Heart left ventricle (tissue), 16 donors: Measurements from ENCODE around the gene FMR1. TPM values are rescaled to one million over a fixed set of nuclear protein-coding genes. Genes with fewer than 3 reads are reported as not detected.
A peak's percentile ranks its signal among the peaks of the same experiment; 100 is the strongest.

ENCODE experiments used
- ATAC-seq, 4 donors: fragments of 200-7000 bp; cut with Tn5 transposase; one replicate each; pipeline ENCODE4 v1.9.1; 2020 to 2022; ENCODE audit warnings: moderate library complexity in 4 of 4, mild to moderate bottlenecking in 3 of 4, moderate number of reproducible peaks in 1 of 4
- DNase-seq, 5 donors: peaks; one replicate each; pipeline ENCODE4 v3.0.0-alpha.2; 2020
- H3K27ac ChIP-seq, 12 donors: fragments of 200-600 bp; sonication (generic) in 4 of 12; one replicate each; pipeline versions ENCODE4 v1.5.0 to v1.8.0; 2016 to 2022; ENCODE audit warnings: mild to moderate bottlenecking in 2 of 12
- H3K27me3 ChIP-seq, 9 donors: fragments of 200-600 bp; sonication (generic) in 2 of 9; one replicate each; pipeline versions ENCODE4 v1.5.1 to v1.8.0; 2016 to 2022; ENCODE audit warnings: mild to moderate bottlenecking in 3 of 9
- H3K36me3 ChIP-seq, 9 donors: fragments of 200-600 bp; sonication (generic) in 2 of 9; one replicate each; pipeline versions ENCODE4 v1.5.0 to v1.8.0; 2018 to 2022; ENCODE audit warnings: mild to moderate bottlenecking in 2 of 9
- H3K4me1 ChIP-seq, 12 donors: fragments of 200-600 bp; sonication (generic) in 4 of 12; one replicate each; pipeline versions ENCODE4 v1.5.0 to v1.8.0; 2016 to 2022; ENCODE audit warnings: mild to moderate bottlenecking in 3 of 12
- H3K4me3 ChIP-seq, 12 donors: fragments of 200-600 bp; sonication (generic) in 4 of 12; one replicate each; pipeline versions ENCODE4 v1.5.0 to v1.8.0; 2017 to 2022; ENCODE audit warnings: mild to moderate bottlenecking in 9 of 12, moderate library complexity in 4 of 12
- H3K9me3 ChIP-seq, 12 donors: fragments of 200-600 bp; sonication (generic) in 4 of 12; one replicate each; pipeline versions ENCODE4 v1.5.0 to v1.8.0; 2016 to 2022; ENCODE audit warnings: mild to moderate bottlenecking in 1 of 12
- CTCF ChIP-seq, 12 donors: fragments of 200-600 bp; sonication (generic) in 4 of 12; IDR thresholded peaks; one replicate each; pipeline versions ENCODE4 v1.5.0 to v1.8.0; 2018 to 2022; ENCODE audit warnings: antibody characterized with exemption in 12 of 12, mild to moderate bottlenecking in 5 of 12
- POLR2A ChIP-seq, 2 donors: fragments of 450-650 bp; IDR thresholded peaks; one replicate each; pipeline ENCODE4 v1.6.1; 2017; ENCODE audit warnings: antibody characterized with exemption in 2 of 2, mild to moderate bottlenecking in 2 of 2, moderate library complexity in 2 of 2
- WGBS, 4 donors: extraction: QIAGEN DNeasy Blood & Tissue Kit in 2 of 4; methylation state at CpG; one replicate each; pipeline versions ENCODE4 v1.1.5 to v1.1.7; 2013 to 2018; 5-methylcytosine and 5-hydroxymethylcytosine counted together
- intact Hi-C, 10 donors: fragments of 100-400 bp; cut with DNase I; formaldehyde crosslinking; loops; one replicate each; pipeline versions ENCODE4 v1.11.1 to v1.14.2; 2022
- polyA plus RNA-seq, 2 donors: library from polyadenylated mRNA; stranded (reverse); fragments of 200-250 nt; gene quantifications; one replicate each; pipeline ENCODE4 v1.2.3, GENCODE V29; 2013
- total RNA-seq, 9 donors: library from RNA; depleted of rRNA in 2 of 9; stranded (reverse); fragments of >200 nt in 2 of 9; fragmentation: NEBNext Ultra II Directional in 3 of 9; extraction: Animal tissue kit (Norgen Biotek cat#: 25700) in 3 of 9; gene quantifications; one replicate each; pipeline versions ENCODE4 v1.1.0 to v1.2.4, GENCODE V29; 2016 to 2023
- donor health status: ischemic (EF 13 %, LVEDD 7.1; RV severe dilation, severe dysfunction).
- donor health status: healthy with polysubstance abuse.
- donor health status: DM: no; HTN: yes; CAD: no.
- donor health status: DM: no; HTN: no; CAD: no.
- donor health status: ischemic (EF 25% LVEDD 6.9; RV normal size, moderate dysfunction).
- donor health status: ischemic (EF 25% LVEDD 5.7; RV mildly dilated, moderate dysfunction).
- donor health status: healthy.
- donor health status: DM: yes; HTN: yes; CAD: no.
- donor health status: ischemic (EF 35%, LVEDD 5.7; RV mildly dilated, moderate dysfunction).
- donor health status: nonischemic (EF 11% LVEDD 7.7; RV severe dilation, severe dysfunction).
- donor health status: DM: yes; HTN: yes; CAD: no.
- donor health status: PGD.
- donor health status: ischemic (EF 29% LVEDD 5.4; RV normal size, mild dysfunction).
- donor health status: nonischemic (EF 23%, LVEDD 6.1; RV moderate dilation, normal function).

The FMR1 gene
- total and polyA plus RNA-seq, 11 donors: 14.4 to 35.7 (median 22.4) TPM

- Histone ChIP-seq H3K9me3 (no peaks in the 10 kb centered on the region), H3K4me3 (no peak overlapping the region), H3K27ac (no peak overlapping the region), H3K27me3 (no peaks in the 10 kb centered on the region), H3K4me1 (no peaks in the 10 kb centered on the region), H3K36me3 (peaks cover 0 to 67% (median 55%) of the 10 kb centered on the region in 9 donors)
- no peak for ATAC-seq
- DNase-seq: no peak
- WGBS, 4 donors: 82 to 98% (median 89%) methylated on average over 7 of the region's 7 CpGs
- intact Hi-C loops: no loop called here
- TF ChIP-seq POLR2A (IDR thresholded peaks at IDR 0.05) (no peak), CTCF (IDR thresholded peaks at IDR 0.05) (no peak)
Measured at GRCh38 chrX:147948531-147948930, 36.8 kb downstream of the FMR1 start.

- 83 to 97% (median 92%) methylated on average over 1 of the region's 1 CpG for WGBS, 4 donors
- H3K27ac ChIP-seq: no peak overlapping the region
- H3K4me3 ChIP-seq: no peak overlapping the region
- H3K4me1 ChIP-seq: no peaks in the 10 kb centered on the region
- H3K27me3 ChIP-seq: no peaks in the 10 kb centered on the region
- intact Hi-C loops: no loop called here
- TF ChIP-seq CTCF (IDR thresholded peaks at IDR 0.05) (no peak), POLR2A (IDR thresholded peaks at IDR 0.05) (no peak)
- no peaks in the 10 kb centered on the region for H3K9me3 ChIP-seq
- peaks cover 0 to 48% (median 37%) of the 10 kb centered on the region in 9 donors for H3K36me3 ChIP-seq
- DNase-seq (no peak), ATAC-seq (no peak)
Measured at GRCh38 chrX:147950352-147950751, 38.6 kb downstream of the FMR1 start.

GRCh38 chrX:147953976-147954375 is 42.3 kb downstream of the FMR1 start:
- no peak for ATAC-seq
- H3K4me3 ChIP-seq: no peak overlapping the region
- intact Hi-C loops: no loop called here
- peak in 1 of 5 donors; percentile 23 for DNase-seq
- peaks cover 0 to 16% (median 5%) of the 10 kb centered on the region in 9 donors for H3K36me3 ChIP-seq
- H3K27ac ChIP-seq: no peak overlapping the region
- H3K4me1 ChIP-seq: no peaks in the 10 kb centered on the region
- TF ChIP-seq POLR2A (IDR thresholded peaks at IDR 0.05) (no peak), CTCF (IDR thresholded peaks at IDR 0.05) (no peak)
- H3K27me3 ChIP-seq: no peaks in the 10 kb centered on the region
- H3K9me3 ChIP-seq: no peaks in the 10 kb centered on the region
- WGBS, 4 donors: 10 to 77% (median 61%) methylated on average over 2 of the region's 2 CpGs

GRCh38 chrX:147957291-147957690 is 45.6 kb downstream of the FMR1 start:
- H3K9me3 ChIP-seq: no peaks in the 10 kb centered on the region
- H3K4me1 ChIP-seq: no peaks in the 10 kb centered on the region
- no peak overlapping the region for H3K27ac ChIP-seq
- no peaks in the 10 kb centered on the region for H3K36me3 ChIP-seq
- DNase-seq (no peak), ATAC-seq (peak in 1 of 4 donors; percentile 22)
- TF ChIP-seq POLR2A (IDR thresholded peaks at IDR 0.05) (no peak), CTCF (IDR thresholded peaks at IDR 0.05) (no peak)
- intact Hi-C loops: no loop called here
- H3K27me3 ChIP-seq: no peaks in the 10 kb centered on the region
- no peak overlapping the region for H3K4me3 ChIP-seq
- WGBS, 4 donors: 51 to 82% (median 63%) methylated on average over 2 of the region's 2 CpGs
